GM12878 (cell line): ENCODE results near the gene CBFA2T3. TPM values are rescaled to one million over a fixed set of nuclear protein-coding genes. Genes with fewer than 3 reads are reported as not detected.

ENCODE experiments used
- ATAC-seq: fragments of 200-7000 bp; cut with Tn5 transposase; 3 replicates; pipeline ENCODE4 v1.9.1; 2020; ENCODE audit warnings: mild to moderate bottlenecking, moderate library complexity
- BruUV-seq: library from RNA; stranded (reverse); fragments of 400-500 nt; replicated peaks from 2 replicates; lab custom pipeline; 2021; lab: Mats Ljungman, UMichigan
- CTCF ChIA-PET: fragments of 300-600 bp; sonication (Branson Sonifier 250); formaldehyde crosslinking; extraction: SDS; loops from one replicate; lab custom pipeline; 2021; ENCODE audit warnings: inconsistent platforms; lab: Yijun Ruan, JAX
- POLR2A ChIA-PET: fragments of 350-600 bp; formaldehyde crosslinking; extraction: SDS; loops from one replicate; lab custom pipeline; 2021; ENCODE audit warnings: inconsistent platforms; lab: Charles Lee
- RAD21 ChIA-PET: fragments of 300-600 bp; sonication (Branson Sonifier 250); formaldehyde crosslinking; loops from one replicate; lab custom pipeline; 2023; ENCODE audit warnings: antibody characterized with exemption; ENCODE audit not compliant: unreplicated experiment; lab: Charles Lee
- SMC1A ChIA-PET: fragments of 300-600 bp; sonication (Branson Sonifier 250); formaldehyde crosslinking; loops from one replicate; lab custom pipeline; 2023; ENCODE audit not compliant: unreplicated experiment, uncharacterized antibody; lab: Charles Lee
- DNase-seq: peaks from one replicate; pipeline ENCODE4 v3.0.0-alpha.2; 2011; ENCODE audit warnings: low read depth, low spot score
- FAIRE-seq: peaks from 3 replicates; lab custom pipeline; 2011; peaks lifted over from hg19 to GRCh38; lab: Jason Lieb, UNC
- H2AFZ ChIP-seq: 2 replicates; pipeline ENCODE4 v1.6.0; 2011; ENCODE audit warnings: low read depth, low read length, control low read depth; ENCODE audit not compliant: control insufficient read depth
- H3K27ac ChIP-seq: 2 replicates; pipeline ENCODE4 v1.5.1; 2011; ENCODE audit warnings: control low read depth; ENCODE audit not compliant: control insufficient read depth, insufficient read depth
- H3K27me3 ChIP-seq, 2 experiments: replicated peaks in 1 of 2; 2 replicates each; pipeline versions ENCODE4 v1.6.0 to v1.6.1; 2011; ENCODE audit warnings: low read length in 1 of 2; ENCODE audit not compliant: control insufficient read depth in 2 of 2, insufficient read depth in 2 of 2
- H3K36me3 ChIP-seq, 2 experiments: 2 replicates each; pipeline ENCODE4 v1.5.1; 2011; ENCODE audit warnings: low read length in 1 of 2; ENCODE audit not compliant: control insufficient read depth in 2 of 2, insufficient read depth in 2 of 2
- H3K4me1 ChIP-seq: 2 replicates; pipeline ENCODE4 v1.6.1; 2011; ENCODE audit warnings: mild to moderate bottlenecking, low read length, moderate library complexity, mixed read lengths; ENCODE audit not compliant: control insufficient read depth, insufficient read depth
- H3K4me2 ChIP-seq: 2 replicates; pipeline ENCODE4 v1.6.0; 2011; ENCODE audit warnings: control low read depth; ENCODE audit not compliant: control insufficient read depth, insufficient read depth
- H3K4me3 ChIP-seq: fragments of 200-600 bp; sonication (generic); 2 replicates; pipeline ENCODE4 v1.5.1; 2016
- H3K79me2 ChIP-seq: 2 replicates; pipeline ENCODE4 v1.6.0; 2011; ENCODE audit warnings: low read length; ENCODE audit not compliant: control insufficient read depth, insufficient read depth
- H3K9ac ChIP-seq: 2 replicates; pipeline ENCODE4 v1.8.0; 2011; ENCODE audit warnings: low read length, control low read depth, mixed read lengths; ENCODE audit not compliant: control insufficient read depth, insufficient read depth
- H3K9me3 ChIP-seq: replicated peaks from 3 replicates; pipeline ENCODE4 v1.5.1; 2011; ENCODE audit warnings: mild to moderate bottlenecking, low read length; ENCODE audit not compliant: control insufficient read depth, insufficient read depth
- H4K20me1 ChIP-seq: 2 replicates; pipeline ENCODE4 v1.6.0; 2011; ENCODE audit not compliant: control insufficient read depth, insufficient read depth
- CBFB ChIP-seq: IDR thresholded peaks from 2 replicates; pipeline ENCODE4 v1.6.1; 2016; ENCODE audit warnings: antibody characterized with exemption, low read depth
- CEBPZ ChIP-seq: fragments of 150-350 bp; IDR thresholded peaks from 2 replicates; pipeline ENCODE4 v1.6.1; 2016; ENCODE audit warnings: low read depth, low read length
- GATAD2B ChIP-seq: fragments of 450-650 bp; conservative IDR thresholded peaks from 2 replicates; pipeline ENCODE4 v1.6.1; 2017; ENCODE audit warnings: low read depth, mild to moderate bottlenecking, moderate library complexity
- MYB ChIP-seq: fragments of 150-350 bp; IDR thresholded peaks from 2 replicates; pipeline ENCODE4 v1.6.1; 2014; ENCODE audit warnings: mild to moderate bottlenecking, low read depth, low read length, borderline replicate concordance
- WGBS: methylation state at CpG from one replicate; pipeline ENCODE4 v1.1.6; 2016; ENCODE audit warnings: low lambda C conversion rate; ENCODE audit not compliant: insufficient replicate concordance, insufficient coverage; ENCODE audit errors: missing lambda C conversion rate; 5-methylcytosine and 5-hydroxymethylcytosine counted together
- in situ Hi-C: fragments of 300-500 bp; cut with MboI; formaldehyde crosslinking; loops from 9 replicates; pipeline ENCODE4 v1.14.3; 2018; ENCODE audit warnings: mixed read lengths
- intact Hi-C: fragments of 100-400 bp; cut with micrococcal nuclease; formaldehyde crosslinking; loops from one replicate; pipeline ENCODE4 v1.14.2; 2022; ENCODE audit not compliant: unreplicated experiment
- polyA plus RNA-seq, 11 experiments: library from polyadenylated mRNA; depleted of rRNA in 4 of 11; unstranded in 6 of 11; stranded (reverse) in 5 of 11; fragments of >200 nt; fragmentation: Nextera tagmentation in 4 of 11; fragmentation: Illumina TruSeq in 1 of 11; extraction: Ambion mirVana in 4 of 11; extraction: Trizol in 1 of 11; gene quantifications; 1 replicate in 1 of 11; 2 replicates in 10 of 11; pipeline versions ENCODE4 v1.2.1 to v1.2.3, GENCODE V29; 2011 to 2016; ENCODE audit warnings: inconsistent platforms in 2 of 11, missing spikeins in 2 of 11, low read depth in 1 of 11
- total RNA-seq, 4 experiments: library from RNA; depleted of rRNA in 3 of 4; stranded (reverse); fragments of >200 nt in 3 of 4; fragmentation: Illumina TruSeq in 1 of 4; extraction: Trizol in 1 of 4; gene quantifications; 2 replicates each; pipeline versions ENCODE4 v1.2.1 to v1.2.3, GENCODE V29; 2013 to 2021
- TF ChIP-seq, protein P1 (sequence below): fragments of 450-650 bp; IDR thresholded peaks from 2 replicates; pipeline ENCODE4 v1.6.1; 2017; ENCODE audit warnings: mild to moderate bottlenecking, moderate library complexity

The CBFA2T3 gene
- total and polyA plus RNA-seq, 10 of the 15 experiments (the other 5 are each of a cell fraction or from before 2014, with no cell fraction given) = 0.69 to 42.6 (median 4.5) TPM

DNA sequence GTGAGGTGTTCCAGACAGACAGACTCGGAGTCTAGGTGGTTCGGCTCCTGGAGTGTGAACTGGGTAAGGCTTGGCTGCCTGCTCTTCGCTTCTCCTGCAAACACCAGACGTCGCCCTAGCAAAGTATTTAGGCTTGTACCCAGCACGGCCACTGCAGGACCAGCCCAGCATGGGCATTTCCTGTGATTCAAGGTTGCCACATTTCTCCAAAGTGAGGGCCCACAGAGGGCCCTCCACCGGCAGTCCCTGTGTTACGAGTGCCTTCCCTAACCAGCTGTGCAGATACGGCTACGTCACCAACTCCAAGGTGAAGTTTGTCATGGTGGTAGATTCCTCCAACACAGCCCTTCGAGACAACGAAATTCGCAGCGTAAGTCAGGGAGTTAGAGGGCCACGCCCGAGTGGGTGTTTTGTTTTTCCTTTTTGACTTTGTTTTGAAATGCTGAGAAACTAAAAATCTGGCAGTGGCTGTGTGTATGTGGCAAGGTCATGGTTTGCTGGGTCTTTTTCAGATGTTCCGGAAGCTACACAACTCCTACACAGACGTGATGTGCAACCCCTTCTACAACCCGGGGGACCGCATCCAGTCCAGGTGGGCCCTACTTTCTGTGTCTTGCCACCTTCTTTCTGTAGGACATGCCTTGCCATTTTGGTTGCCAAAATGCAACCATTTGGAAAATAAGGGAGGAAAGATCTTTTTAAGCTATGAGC, 117.5 kb downstream of the CBFA2T3 start:
- POLR2A ChIA-PET = no interaction called here
- Histone ChIP-seq H3K4me3 (no peak overlapping the region; the same call in 1 of the 2 replicates), H3K4me1 (peaks cover 20% of the 10 kb centered on the region), H3K27me3 (no peaks in the 10 kb centered on the region), H3K9me3 (no peaks in the 10 kb centered on the region), H2AFZ (no peak overlapping the region), H3K79me2 (peaks cover 13% of the 10 kb centered on the region), H3K27ac (no peak overlapping the region), H3K9ac (no peak overlapping the region), H4K20me1 (no peaks in the 10 kb centered on the region), H3K4me2 (0 out of 2 replicates have a peak overlapping the region, but pooled peaks have one; percentile 17), H3K36me3 (peaks cover 4 to 5% of the 10 kb centered on the region in 2 experiments; a peak in 3 of 4 replicates)
- intact Hi-C loops (loop anchor here (5.0 kb wide), 2 partner anchors 47 to 63 kb away; partner anchors contain the start of gene APRT), in situ Hi-C loops (no loop called here)
- WGBS = 67% methylated on average over 20 of the region's 20 CpGs
- no peak for DNase-seq
- FAIRE-seq = no peak
- CTCF ChIA-PET = interaction anchor here (2.9 kb wide), 1 partner anchor 48 kb away, joined by 19 read pairs; the partner anchor contains the start of gene APRT
- SMC1A ChIA-PET = no interaction called here
- TF ChIP-seq CBFB (no peak), GATAD2B (no peak), MYB (no peak), CEBPZ (no peak)
- TF ChIP-seq, protein P1, sequence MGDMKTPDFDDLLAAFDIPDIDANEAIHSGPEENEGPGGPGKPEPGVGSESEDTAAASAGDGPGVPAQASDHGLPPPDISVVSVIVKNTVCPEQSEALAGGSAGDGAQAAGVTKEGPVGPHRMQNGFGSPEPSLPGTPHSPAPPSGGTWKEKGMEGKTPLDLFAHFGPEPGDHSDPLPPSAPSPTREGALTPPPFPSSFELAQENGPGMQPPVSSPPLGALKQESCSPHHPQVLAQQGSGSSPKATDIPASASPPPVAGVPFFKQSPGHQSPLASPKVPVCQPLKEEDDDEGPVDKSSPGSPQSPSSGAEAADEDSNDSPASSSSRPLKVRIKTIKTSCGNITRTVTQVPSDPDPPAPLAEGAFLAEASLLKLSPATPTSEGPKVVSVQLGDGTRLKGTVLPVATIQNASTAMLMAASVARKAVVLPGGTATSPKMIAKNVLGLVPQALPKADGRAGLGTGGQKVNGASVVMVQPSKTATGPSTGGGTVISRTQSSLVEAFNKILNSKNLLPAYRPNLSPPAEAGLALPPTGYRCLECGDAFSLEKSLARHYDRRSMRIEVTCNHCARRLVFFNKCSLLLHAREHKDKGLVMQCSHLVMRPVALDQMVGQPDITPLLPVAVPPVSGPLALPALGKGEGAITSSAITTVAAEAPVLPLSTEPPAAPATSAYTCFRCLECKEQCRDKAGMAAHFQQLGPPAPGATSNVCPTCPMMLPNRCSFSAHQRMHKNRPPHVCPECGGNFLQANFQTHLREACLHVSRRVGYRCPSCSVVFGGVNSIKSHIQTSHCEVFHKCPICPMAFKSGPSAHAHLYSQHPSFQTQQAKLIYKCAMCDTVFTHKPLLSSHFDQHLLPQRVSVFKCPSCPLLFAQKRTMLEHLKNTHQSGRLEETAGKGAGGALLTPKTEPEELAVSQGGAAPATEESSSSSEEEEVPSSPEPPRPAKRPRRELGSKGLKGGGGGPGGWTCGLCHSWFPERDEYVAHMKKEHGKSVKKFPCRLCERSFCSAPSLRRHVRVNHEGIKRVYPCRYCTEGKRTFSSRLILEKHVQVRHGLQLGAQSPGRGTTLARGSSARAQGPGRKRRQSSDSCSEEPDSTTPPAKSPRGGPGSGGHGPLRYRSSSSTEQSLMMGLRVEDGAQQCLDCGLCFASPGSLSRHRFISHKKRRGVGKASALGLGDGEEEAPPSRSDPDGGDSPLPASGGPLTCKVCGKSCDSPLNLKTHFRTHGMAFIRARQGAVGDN = no peak
- no TSS peak for BruUV-seq
- ATAC-seq = no peak
- RAD21 ChIA-PET = no interaction called here
